Stimulated activated CD4-positive, alpha-beta T cell treated with anti-CD3 and anti-CD28 coated beads, Interleukin-2, amount 100 ng/mL, for 48 hours (primary cell): ENCODE data around the gene IGFBP1.
"Not testable (repeated sequence)": the region's sequence is repeated elsewhere in the genome, so short reads cannot be mapped to it uniquely, and the experiment has no call there.

Experiments
- DNase-seq, 2 donors: peaks; one replicate each; pipeline ENCODE4 v3.0.0-alpha.2; 2020

IGFBP1 gene

GRCh38 chr7:45888185-45888992 is at the start of gene IGFBP1:
Gene IGFBP1 (plus strand): TSS chr7:45888488. CDS start chr7:45888653, 165 bp downstream.
- no peak for DNase-seq

- not testable (repeated sequence) for DNase-seq
These were observed 49.4 kb upstream of the IGFBP1 start for GRCh38 chr7:45838852-45839251.

GRCh38 chr7:45841926-45842717 is 46.2 kb upstream of the IGFBP1 start:
- not testable (repeated sequence) for DNase-seq

GRCh38 chr7:45846536-45846935 is 41.8 kb upstream of the IGFBP1 start:
- DNase-seq = not testable (repeated sequence)

GRCh38 chr7:45848734-45849133 is 39.6 kb upstream of the IGFBP1 start:
- not testable (repeated sequence) for DNase-seq

- DNase-seq = not testable (repeated sequence)
These were observed 35.3 kb upstream of the IGFBP1 start for GRCh38 chr7:45852984-45853383.

- DNase-seq = not testable (repeated sequence)
These were observed 34.8 kb upstream of the IGFBP1 start for GRCh38 chr7:45853491-45853890.

- DNase-seq = not testable (repeated sequence)
These were observed 32.6 kb upstream of the IGFBP1 start for GRCh38 chr7:45855680-45856079.

GRCh38 chr7:45856888-45857287 is 31.4 kb upstream of the IGFBP1 start:
- not testable (repeated sequence) for DNase-seq

GRCh38 chr7:45863715-45864114 is 24.6 kb upstream of the IGFBP1 start:
- DNase-seq = no peak

GRCh38 chr7:45865594-45866410 is 22.5 kb upstream of the IGFBP1 start:
- DNase-seq = no peak

- DNase-seq = no peak
These were observed 20.8 kb upstream of the IGFBP1 start for GRCh38 chr7:45867471-45867870.

- no peak for DNase-seq
These were observed 18.9 kb upstream of the IGFBP1 start for GRCh38 chr7:45869426-45869825.

- no peak for DNase-seq
These were observed 15.9 kb upstream of the IGFBP1 start for GRCh38 chr7:45872116-45873034.

- DNase-seq = no peak
These were observed 15.3 kb upstream of the IGFBP1 start, which contains the start of gene CCDC201 for GRCh38 chr7:45873035-45873354. Gene CCDC201 (minus strand): TSS chr7:45873082. CDS start chr7:45873007, 75 bp downstream.

- no peak for DNase-seq
These were observed 14.9 kb upstream of the IGFBP1 start for GRCh38 chr7:45873355-45873754.

- no peak for DNase-seq
These were observed 13.7 kb upstream of the IGFBP1 start for GRCh38 chr7:45874408-45875131.

- no peak for DNase-seq
These were observed 11.8 kb upstream of the IGFBP1 start for GRCh38 chr7:45876519-45876918.

- DNase-seq = no peak
These were observed 9.7 kb upstream of the IGFBP1 start for GRCh38 chr7:45878457-45879144.

- no peak for DNase-seq
These were observed 7.8 kb upstream of the IGFBP1 start for GRCh38 chr7:45880433-45880860.
